Measurements from ENCODE around the gene DCLRE1C. TPM values are rescaled to one million over a fixed set of nuclear protein-coding genes. Genes with fewer than 3 reads are reported as not detected.
A peak's percentile ranks its signal among the peaks of the same experiment; 100 is the strongest.
"Not testable (repeated sequence)": the region's sequence is repeated elsewhere in the genome, so short reads cannot be mapped to it uniquely, and the experiment has no call there.

The DCLRE1C gene
- total RNA-seq, 2 experiments from 2014 or later: 50.2 to 81.3 TPM

- H3K9me2 ChIP-seq (ENCODE audit: insufficient read depth, low read length); H3K27ac ChIP-seq (ENCODE audit: low read depth, low read length, poor library complexity, severe bottlenecking); BruUV-seq (replicated peaks); H3K36me3 ChIP-seq (ENCODE audit: insufficient read depth, low read length); H2AFZ ChIP-seq (ENCODE audit: low read length); H3K9me3 ChIP-seq (ENCODE audit: low read length); H4K20me1 ChIP-seq (ENCODE audit: insufficient read depth, low read length); H3K4me3 ChIP-seq (ENCODE audit: low read depth, low read length, poor library complexity, severe bottlenecking); H3K4me2 ChIP-seq (ENCODE audit: low read length); H3K4me1 ChIP-seq (ENCODE audit: insufficient read depth, low read length, poor library complexity, severe bottlenecking); H3K79me2 ChIP-seq (ENCODE audit: insufficient read depth, low read depth, low read length); CTCF ChIA-PET (ENCODE audit: unreplicated experiment): not testable (repeated sequence)
- TF ChIP-seq CTCF (conservative IDR thresholded peaks at IDR 0.05; ENCODE audit: low read length): peak; percentile 64
- POLR2A ChIA-PET: interaction anchor here (0.6 kb wide), 1 partner anchor 119 kb away, joined by 7 read pairs; no protein-coding TSS in a partner anchor
- peak; percentile 63 for DNase-seq (ENCODE audit: low spot score)
- intact Hi-C loops (cut with micrococcal nuclease; ENCODE audit: unreplicated experiment): loop anchor here (1.0 kb wide), 1 partner anchor 115 kb away; no protein-coding TSS in a partner anchor
Measured at GRCh38 chr10:14991035-14991749, 37.3 kb upstream of the DCLRE1C start.

- H3K27ac ChIP-seq (ENCODE audit: low read depth, low read length, poor library complexity, severe bottlenecking); H3K9me3 ChIP-seq (ENCODE audit: low read length); H3K4me3 ChIP-seq (ENCODE audit: low read depth, low read length, poor library complexity, severe bottlenecking); H3K4me1 ChIP-seq (ENCODE audit: insufficient read depth, low read length, poor library complexity, severe bottlenecking); H3K4me2 ChIP-seq (ENCODE audit: low read length); H4K20me1 ChIP-seq (ENCODE audit: insufficient read depth, low read length); intact Hi-C loops (cut with micrococcal nuclease; ENCODE audit: unreplicated experiment); H3K9me2 ChIP-seq (ENCODE audit: insufficient read depth, low read length); CTCF ChIA-PET (ENCODE audit: unreplicated experiment); H2AFZ ChIP-seq (ENCODE audit: low read length); BruUV-seq (replicated peaks); POLR2A ChIA-PET; H3K79me2 ChIP-seq (ENCODE audit: insufficient read depth, low read depth, low read length); DNase-seq (ENCODE audit: low spot score); H3K36me3 ChIP-seq (ENCODE audit: insufficient read depth, low read length): not testable (repeated sequence)
Measured at GRCh38 chr10:14989552-14989951, 35.7 kb upstream of the DCLRE1C start.

GRCh38 chr10:14982744-14983143, 28.8 kb upstream of the DCLRE1C start:
- no TSS peak for BruUV-seq (replicated peaks)
- Histone ChIP-seq H3K4me1 (ENCODE audit: insufficient read depth, low read length, poor library complexity, severe bottlenecking) (no peaks in the 10 kb centered on the region), H3K4me2 (ENCODE audit: low read length) (no peak overlapping the region), H3K9me3 (ENCODE audit: low read length) (no peaks in the 10 kb centered on the region), H4K20me1 (ENCODE audit: insufficient read depth, low read length) (no peaks in the 10 kb centered on the region), H3K79me2 (ENCODE audit: insufficient read depth, low read depth, low read length) (no peaks in the 10 kb centered on the region), H3K36me3 (ENCODE audit: insufficient read depth, low read length) (no peaks in the 10 kb centered on the region), H3K9me2 (ENCODE audit: insufficient read depth, low read length) (no peaks in the 10 kb centered on the region), H3K27ac (ENCODE audit: low read depth, low read length, poor library complexity, severe bottlenecking) (no peak overlapping the region), H2AFZ (ENCODE audit: low read length) (no peak overlapping the region), H3K4me3 (ENCODE audit: low read depth, low read length, poor library complexity, severe bottlenecking) (no peak overlapping the region)
- TF ChIP-seq EZH2phosphoT487 (IDR thresholded peaks at IDR 0.05; ENCODE audit: borderline replicate concordance, low read depth, low read length): no peak
- no peak for TF ChIP-seq CTCF (conservative IDR thresholded peaks at IDR 0.05; ENCODE audit: low read length)
- CTCF ChIA-PET (ENCODE audit: unreplicated experiment): no interaction called here
- intact Hi-C loops (cut with micrococcal nuclease; ENCODE audit: unreplicated experiment): no loop called here
- POLR2A ChIA-PET: no interaction called here
- no peak for DNase-seq (ENCODE audit: low spot score)

Data from OCI-LY7 (cell line).